ENCODE results near the gene PSD2. TPM values are rescaled to one million over a fixed set of nuclear protein-coding genes. Genes with fewer than 3 reads are reported as not detected.

The PSD2 gene
- total RNA-seq, 1 experiment from 2014 or later: 0.22 TPM

DNA sequence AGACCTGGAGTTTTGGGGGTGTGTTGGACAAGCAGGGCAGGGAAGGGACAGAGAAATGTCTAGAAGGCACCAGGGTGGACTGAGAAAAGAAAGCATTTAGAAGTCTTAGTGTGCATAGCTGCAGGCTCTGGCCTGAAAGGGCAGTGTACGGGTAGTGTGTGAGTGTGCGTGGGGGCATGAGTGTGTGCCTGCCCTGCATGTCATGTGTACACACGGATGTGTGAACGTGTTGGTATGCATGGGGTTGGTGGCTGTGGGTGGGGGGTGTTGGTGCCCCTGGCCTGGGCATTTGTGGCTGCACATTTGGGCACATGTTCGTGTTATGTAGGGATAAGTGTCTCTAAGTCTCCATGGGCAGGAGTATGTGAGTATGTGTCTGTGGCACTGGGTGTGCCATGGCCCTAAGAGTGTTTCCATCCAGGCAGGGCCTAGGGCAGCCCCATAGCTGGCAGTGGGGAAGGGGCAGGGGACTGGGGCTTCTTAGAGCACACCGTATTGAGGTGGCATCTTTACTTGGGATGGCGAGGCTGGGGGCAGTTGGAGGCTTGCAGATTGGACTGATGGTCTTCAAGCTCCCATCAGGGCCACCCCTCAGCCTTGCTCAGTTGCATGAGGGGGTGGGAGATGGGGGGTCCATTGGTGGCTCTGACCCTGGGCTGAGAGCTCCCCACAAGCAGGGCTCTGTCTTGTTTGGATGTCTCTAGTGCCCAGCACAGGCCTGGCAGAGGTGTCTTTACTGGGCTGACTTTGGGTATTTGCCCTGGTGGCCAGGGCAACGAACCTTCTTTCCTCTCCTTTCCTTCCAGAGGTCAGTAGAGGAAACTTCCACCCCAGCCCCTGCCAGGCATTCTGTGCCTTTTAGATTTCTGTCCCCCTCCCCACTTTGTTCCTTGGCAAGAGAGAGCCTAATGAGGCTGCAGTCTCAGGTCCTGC lies 15.0 kb downstream of the PSD2 start:
- Mint-ChIP-seq H3K27me3 (ENCODE audit: low read depth) (peaks cover 29% of the 10 kb centered on the region), H3K27ac (peak overlapping the region in 1 of 3 experiments; percentile 39; a peak in 1 of 7 replicates), H3K4me3 (no peak overlapping the region), H3K36me3 (ENCODE audit: insufficient read depth in 1 of 3, low read depth in 3 of 3) (no peaks in the 10 kb centered on the region), H3K4me1 (peaks cover 4 to 6% of the 10 kb centered on the region in 2 experiments; a peak in 1 of 4 replicates), H3K9me3 (no peaks in the 10 kb centered on the region)
- Histone ChIP-seq H3K79me2 (ENCODE audit: insufficient read depth, low read length) (no peaks in the 10 kb centered on the region), H4K20me1 (ENCODE audit: control insufficient read depth, insufficient read depth, insufficient read length) (no peaks in the 10 kb centered on the region), H2BK120ac (ENCODE audit: low read depth, low read length, poor library complexity, severe bottlenecking) (no peak overlapping the region), H3K4me1 (ENCODE audit: insufficient read depth, low read length) (no peaks in the 10 kb centered on the region), H3K56ac (ENCODE audit: insufficient read length, low read depth, low read length) (no peak overlapping the region), H2BK15ac (ENCODE audit: low read depth, low read length) (no peak overlapping the region), H3K27me3 (ENCODE audit: insufficient read depth, low read length) (no peaks in the 10 kb centered on the region), H3K23ac (ENCODE audit: insufficient read length, low read depth, low read length) (no peak overlapping the region), H3K9ac (ENCODE audit: extremely low read depth, insufficient read length, low read length) (no peak overlapping the region), H4K8ac (replicated peaks; ENCODE audit: insufficient read length, low read depth, low read length) (no peak overlapping the region), H3K79me1 (ENCODE audit: insufficient read depth, low read depth, low read length, poor library complexity, severe bottlenecking) (no peaks in the 10 kb centered on the region), H4K91ac (ENCODE audit: insufficient read length, low read depth, low read length) (no peak overlapping the region), H2AFZ (ENCODE audit: low read length) (no peak overlapping the region), H2BK5ac (ENCODE audit: insufficient read length, low read length) (no peak overlapping the region), H3K14ac (ENCODE audit: insufficient read depth, low read length) (no peak overlapping the region), H3T11ph (ENCODE audit: low read length) (no peak overlapping the region), H4K5ac (ENCODE audit: insufficient read length, low read depth, low read length) (no peak overlapping the region), H3K18ac (ENCODE audit: insufficient read length, low read depth, low read length) (no peak overlapping the region), H2BK20ac (ENCODE audit: low read depth, low read length, poor library complexity, severe bottlenecking) (no peak overlapping the region), H3K27ac (ENCODE audit: insufficient read length, low read depth, low read length) (no peak overlapping the region), H3K4ac (ENCODE audit: low read depth, low read length) (no peak overlapping the region), H3K4me2 (ENCODE audit: insufficient read depth, insufficient read length, low read length) (no peak overlapping the region), H2BK12ac (ENCODE audit: insufficient read length, low read depth, low read length) (no peak overlapping the region), H3K23me2 (ENCODE audit: insufficient read length, low read depth, low read length, poor library complexity, severe bottlenecking) (no peaks in the 10 kb centered on the region), H2AK5ac (ENCODE audit: insufficient read length, low read length) (no peak overlapping the region), H3K9me3 (ENCODE audit: control insufficient read depth, low read depth, low read length) (no peaks in the 10 kb centered on the region)
- DNase-seq: no peak
- no CpG with 5 or more reads among the region's 8 CpGs for whole genome bisulfite sequencing (ENCODE audit: extremely low coverage, insufficient read length, low lambda C conversion rate)
- TF ChIP-seq, protein P1, sequence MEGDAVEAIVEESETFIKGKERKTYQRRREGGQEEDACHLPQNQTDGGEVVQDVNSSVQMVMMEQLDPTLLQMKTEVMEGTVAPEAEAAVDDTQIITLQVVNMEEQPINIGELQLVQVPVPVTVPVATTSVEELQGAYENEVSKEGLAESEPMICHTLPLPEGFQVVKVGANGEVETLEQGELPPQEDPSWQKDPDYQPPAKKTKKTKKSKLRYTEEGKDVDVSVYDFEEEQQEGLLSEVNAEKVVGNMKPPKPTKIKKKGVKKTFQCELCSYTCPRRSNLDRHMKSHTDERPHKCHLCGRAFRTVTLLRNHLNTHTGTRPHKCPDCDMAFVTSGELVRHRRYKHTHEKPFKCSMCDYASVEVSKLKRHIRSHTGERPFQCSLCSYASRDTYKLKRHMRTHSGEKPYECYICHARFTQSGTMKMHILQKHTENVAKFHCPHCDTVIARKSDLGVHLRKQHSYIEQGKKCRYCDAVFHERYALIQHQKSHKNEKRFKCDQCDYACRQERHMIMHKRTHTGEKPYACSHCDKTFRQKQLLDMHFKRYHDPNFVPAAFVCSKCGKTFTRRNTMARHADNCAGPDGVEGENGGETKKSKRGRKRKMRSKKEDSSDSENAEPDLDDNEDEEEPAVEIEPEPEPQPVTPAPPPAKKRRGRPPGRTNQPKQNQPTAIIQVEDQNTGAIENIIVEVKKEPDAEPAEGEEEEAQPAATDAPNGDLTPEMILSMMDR (conservative IDR thresholded peaks at IDR 0.05): no peak

All from H9 (cell line).